Measurements from ENCODE around the gene ROBO2.

GRCh38 chr3:77096145-77096544, 56.2 kb downstream of the ROBO2 start:
- TF ChIP-seq PBX3 (IDR thresholded peaks at IDR 0.05; ENCODE audit: insufficient replicate concordance, low read depth, low read length) (no peak), RBBP5 (conservative IDR thresholded peaks at IDR 0.05) (no peak), HDAC6 (IDR thresholded peaks at IDR 0.05; ENCODE audit: unreplicated experiment) (no peak), EZH2 (IDR thresholded peaks at IDR 0.05; ENCODE audit: borderline replicate concordance, control insufficient read depth, low read depth, low read length) (no peak), SRF (IDR thresholded peaks at IDR 0.05; ENCODE audit: low read depth in 2 of 2, low read length in 2 of 2) (no peak), KAT2A (conservative IDR thresholded peaks at IDR 0.05; ENCODE audit: control insufficient read depth, low read depth, low read length) (no peak), POLR2A (IDR thresholded peaks at IDR 0.05; ENCODE audit: low read depth, low read length) (no peak), CHD1 (IDR thresholded peaks at IDR 0.05; ENCODE audit: low read depth, low read length) (no peak)
- TF ChIP-seq, protein P1, sequence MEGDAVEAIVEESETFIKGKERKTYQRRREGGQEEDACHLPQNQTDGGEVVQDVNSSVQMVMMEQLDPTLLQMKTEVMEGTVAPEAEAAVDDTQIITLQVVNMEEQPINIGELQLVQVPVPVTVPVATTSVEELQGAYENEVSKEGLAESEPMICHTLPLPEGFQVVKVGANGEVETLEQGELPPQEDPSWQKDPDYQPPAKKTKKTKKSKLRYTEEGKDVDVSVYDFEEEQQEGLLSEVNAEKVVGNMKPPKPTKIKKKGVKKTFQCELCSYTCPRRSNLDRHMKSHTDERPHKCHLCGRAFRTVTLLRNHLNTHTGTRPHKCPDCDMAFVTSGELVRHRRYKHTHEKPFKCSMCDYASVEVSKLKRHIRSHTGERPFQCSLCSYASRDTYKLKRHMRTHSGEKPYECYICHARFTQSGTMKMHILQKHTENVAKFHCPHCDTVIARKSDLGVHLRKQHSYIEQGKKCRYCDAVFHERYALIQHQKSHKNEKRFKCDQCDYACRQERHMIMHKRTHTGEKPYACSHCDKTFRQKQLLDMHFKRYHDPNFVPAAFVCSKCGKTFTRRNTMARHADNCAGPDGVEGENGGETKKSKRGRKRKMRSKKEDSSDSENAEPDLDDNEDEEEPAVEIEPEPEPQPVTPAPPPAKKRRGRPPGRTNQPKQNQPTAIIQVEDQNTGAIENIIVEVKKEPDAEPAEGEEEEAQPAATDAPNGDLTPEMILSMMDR (IDR thresholded peaks at IDR 0.05 in 2 of 3, conservative IDR thresholded peaks at IDR 0.05 in 1 of 3; ENCODE audit: control insufficient read depth in 2 of 3, extremely low read depth in 1 of 3, insufficient read depth in 1 of 3, low read depth in 3 of 3, low read length in 3 of 3) = no peak

Measured in GM12878 (cell line).